GM19324 (cell line): ENCODE data around the gene ETFA.

Experiments
- ATAC-seq: cut with Tn5 transposase; IDR thresholded peaks from one replicate; pipeline ENCODE4 v1.9.1; 2021; ENCODE audit warnings: mild to moderate bottlenecking, moderate library complexity; ENCODE audit not compliant: unreplicated experiment, low FRiP score

ETFA gene

GRCh38 chr15:76223521-76223920 is 87.7 kb downstream of the ETFA start:
- no peak for ATAC-seq

- ATAC-seq, result no peak
Observed at GRCh38 chr15:76222159-76222558, 89.1 kb downstream of the ETFA start.

- ATAC-seq, result no peak
Observed at GRCh38 chr15:76221085-76221767, 90.0 kb downstream of the ETFA start.

- no peak for ATAC-seq
Observed at GRCh38 chr15:76217882-76218217, 93.4 kb downstream of the ETFA start.

- ATAC-seq, result no peak
Observed at GRCh38 chr15:76217029-76217881, 94.0 kb downstream of the ETFA start.

GRCh38 chr15:76215634-76216033 is 95.6 kb downstream of the ETFA start:
- no peak for ATAC-seq

- no peak for ATAC-seq
Observed at GRCh38 chr15:76209942-76210341, 101.3 kb downstream of the ETFA start.

- ATAC-seq, result no peak
Observed at GRCh38 chr15:76209523-76209922, 101.7 kb downstream of the ETFA start.

GRCh38 chr15:76208786-76209424 is 102.4 kb downstream of the ETFA start:
- ATAC-seq, result no peak

GRCh38 chr15:76208084-76208785 is 103.0 kb downstream of the ETFA start:
- no peak for ATAC-seq

- no peak for ATAC-seq
Observed at GRCh38 chr15:76206325-76206976, 104.8 kb downstream of the ETFA start.

GRCh38 chr15:76204916-76205460 is 106.3 kb downstream of the ETFA start:
- ATAC-seq, result no peak

GRCh38 chr15:76204109-76204845 is 107.0 kb downstream of the ETFA start:
- ATAC-seq, result no peak

GRCh38 chr15:76203346-76204108 is 107.7 kb downstream of the ETFA start:
- no peak for ATAC-seq

GRCh38 chr15:76201536-76202255 is 109.6 kb downstream of the ETFA start:
- no peak for ATAC-seq

GRCh38 chr15:76200641-76201105 is 110.6 kb downstream of the ETFA start:
- no peak for ATAC-seq

- ATAC-seq, result no peak
Observed at GRCh38 chr15:76200083-76200465, 111.2 kb downstream of the ETFA start.
